HCT116 (cell line): ENCODE measurements around the gene CORO2B. TPM values are rescaled to one million over a fixed set of nuclear protein-coding genes. Genes with fewer than 3 reads are reported as not detected.

ENCODE experiments used
- ATAC-seq: fragments of 200-7000 bp; cut with Tn5 transposase; 2 replicates; pipeline ENCODE4 v1.9.1; 2020; ENCODE audit warnings: mild to moderate bottlenecking, moderate library complexity
- BruUV-seq: library from RNA; stranded (reverse); fragments of 400-500 nt; replicated peaks from 2 replicates; lab custom pipeline; 2021; lab: Mats Ljungman, UMichigan
- CTCF ChIA-PET: fragments of 300-600 bp; sonication (Branson Sonifier 250); formaldehyde crosslinking; loops from one replicate; lab custom pipeline; 2021; ENCODE audit warnings: antibody characterized with exemption; lab: Charles Lee
- POLR2A ChIA-PET: fragments of 300-600, 350-600 bp; sonication (Branson Sonifier 250); formaldehyde crosslinking; loops from one replicate; lab custom pipeline; 2021; ENCODE audit warnings: antibody characterized with exemption; lab: Charles Lee
- RAD21 ChIA-PET, 2 experiments: fragments of 300-600 bp; sonication (Branson Sonifier 250); formaldehyde crosslinking; loops; one replicate each; lab custom pipeline; 2023; ENCODE audit warnings: low total read pairs in 2 of 2; ENCODE audit not compliant: uncharacterized antibody in 2 of 2, unreplicated experiment in 2 of 2, low non-redundant PET in 1 of 2; lab: Charles Lee
- DNase-seq: peaks from one replicate; pipeline ENCODE4 v3.0.0-alpha.2; 2010; ENCODE audit warnings: low read depth, low spot score
- H2AFZ ChIP-seq: fragments of 200-600 bp; shearing (Covaris generic), sonication (generic); 2 replicates; pipeline ENCODE4 v1.6.1; 2017; ENCODE audit warnings: low read depth, mixed run types, mixed read lengths, antibody characterized with exemption, low read length; ENCODE audit not compliant: poor library complexity, severe bottlenecking
- H3K27ac ChIP-seq: 2 replicates; pipeline ENCODE4 v1.5.1; 2012; ENCODE audit warnings: low read depth, low read length
- H3K27me3 ChIP-seq: fragments of 200-600 bp; sonication (generic); 2 replicates; pipeline ENCODE4 v1.6.1; 2016; ENCODE audit warnings: mixed run types, low read length, mixed read lengths; ENCODE audit not compliant: insufficient read depth
- H3K36me3 ChIP-seq, 2 experiments: fragments of 200-500 bp in 1 of 2; fragments of 200-600 bp in 1 of 2; sonication (Bioruptor generic) in 1 of 2; sonication (generic) in 1 of 2; 2 replicates each; pipeline versions ENCODE4 v1.5.1 to v1.6.1; 2014 to 2016; ENCODE audit warnings: low read length in 2 of 2, inconsistent platforms in 1 of 2, mixed read lengths in 1 of 2, mixed run types in 1 of 2; ENCODE audit not compliant: insufficient read depth in 2 of 2, control insufficient read depth in 1 of 2
- H3K4me1 ChIP-seq, 2 experiments: fragments of 200-600 bp in 1 of 2; sonication (generic) in 1 of 2; 2 replicates each; pipeline versions ENCODE4 v1.5.1 to v1.6.1; 2012 to 2017; ENCODE audit warnings: low read length in 2 of 2, inconsistent platforms in 1 of 2, mild to moderate bottlenecking in 1 of 2, mixed read lengths in 1 of 2, mixed run types in 1 of 2, moderate library complexity in 1 of 2; ENCODE audit not compliant: insufficient read depth in 2 of 2, control insufficient read depth in 1 of 2
- H3K4me2 ChIP-seq: fragments of 200-600 bp; sonication (generic); 2 replicates; pipeline ENCODE4 v1.6.1; 2017; ENCODE audit warnings: mixed run types, low read length, mixed read lengths
- H3K4me3 ChIP-seq, 2 experiments: fragments of 200-600 bp in 1 of 2; sonication (generic) in 1 of 2; replicated peaks in 1 of 2; 2 replicates each; pipeline ENCODE4 v1.5.1; 2011 to 2016; ENCODE audit warnings: low read length in 2 of 2, control low read depth in 1 of 2, low read depth in 1 of 2, mild to moderate bottlenecking in 1 of 2, mixed read lengths in 1 of 2, mixed run types in 1 of 2
- H3K79me2 ChIP-seq: fragments of 200-600 bp; sonication (generic); 2 replicates; pipeline ENCODE4 v1.6.1; 2017; ENCODE audit warnings: mild to moderate bottlenecking, mixed run types, low read length, moderate library complexity, mixed read lengths; ENCODE audit not compliant: insufficient read depth
- H3K9ac ChIP-seq: fragments of 200-600 bp; sonication (generic); 2 replicates; pipeline ENCODE4 v1.6.1; 2016; ENCODE audit warnings: low read length, mixed read lengths
- H3K9me2 ChIP-seq: fragments of 200-600 bp; sonication (generic), shearing (Covaris generic); 2 replicates; pipeline ENCODE4 v1.6.1; 2017; ENCODE audit warnings: mixed run types, mild to moderate bottlenecking, moderate library complexity; ENCODE audit not compliant: insufficient read depth
- H3K9me3 ChIP-seq, 2 experiments: fragments of 200-500 bp in 1 of 2; fragments of 200-600 bp in 1 of 2; sonication (Bioruptor generic) in 1 of 2; sonication (generic) in 1 of 2; 2 replicates each; pipeline ENCODE4 v1.6.1; 2014 to 2017; ENCODE audit warnings: low read length in 2 of 2, mixed read lengths in 2 of 2, inconsistent platforms in 1 of 2, low read depth in 1 of 2, mild to moderate bottlenecking in 1 of 2, mixed run types in 1 of 2, moderate library complexity in 1 of 2; ENCODE audit not compliant: control insufficient read depth in 1 of 2, insufficient read depth in 1 of 2
- H4K20me1 ChIP-seq: fragments of 200-600 bp; sonication (generic), shearing (Covaris generic); 2 replicates; pipeline ENCODE4 v1.6.1; 2017; ENCODE audit warnings: mixed run types, mild to moderate bottlenecking, moderate library complexity; ENCODE audit not compliant: insufficient read depth
- CBX3 ChIP-seq: IDR thresholded peaks from 2 replicates; pipeline ENCODE4 v1.6.1; 2012; ENCODE audit warnings: low read depth
- CEBPB ChIP-seq: IDR thresholded peaks from 2 replicates; pipeline ENCODE4 v1.6.1; 2012; ENCODE audit warnings: low read depth
- EZH2 ChIP-seq: fragments of 200-600 bp; sonication (generic); IDR thresholded peaks from 2 replicates; pipeline ENCODE4 v1.6.1; 2017; ENCODE audit warnings: antibody characterized with exemption, mixed run types
- EZH2phosphoT487 ChIP-seq: fragments of 200-600 bp; IDR thresholded peaks from 2 replicates; pipeline ENCODE4 v1.6.1; 2018; ENCODE audit warnings: antibody characterized with exemption, borderline replicate concordance
- FOSL1 ChIP-seq: IDR thresholded peaks from 2 replicates; pipeline ENCODE4 v1.6.1; 2012; ENCODE audit warnings: low read depth
- POLR2AphosphoS5 ChIP-seq: IDR thresholded peaks from 2 replicates; pipeline ENCODE4 v1.6.1; 2011; ENCODE audit warnings: mild to moderate bottlenecking, low read depth, low read length, moderate library complexity
- RAD21 ChIP-seq: IDR thresholded peaks from 2 replicates; pipeline ENCODE4 v1.6.1; 2012; ENCODE audit warnings: low read depth, mild to moderate bottlenecking
- TCF7L2 ChIP-seq: IDR thresholded peaks from 2 replicates; pipeline ENCODE4 v1.7.0; 2011; ENCODE audit warnings: borderline replicate concordance, inconsistent platforms; ENCODE audit not compliant: insufficient read depth, insufficient read length; ENCODE audit errors: extremely low read depth
- YY1 ChIP-seq: IDR thresholded peaks from 2 replicates; pipeline ENCODE4 v1.6.1; 2011; ENCODE audit warnings: low read length, low read depth, moderate library complexity, mild to moderate bottlenecking; ENCODE audit not compliant: insufficient replicate concordance; ENCODE audit errors: extremely low read depth
- ZNF274 ChIP-seq: fragments of 200-500 bp; sonication (Bioruptor generic); IDR thresholded peaks from 2 replicates; pipeline ENCODE4 v1.6.1; 2014; ENCODE audit warnings: mild to moderate bottlenecking, low read depth, low read length, inconsistent platforms
- intact Hi-C: fragments of 100-400 bp; cut with micrococcal nuclease; formaldehyde crosslinking; loops from 2 replicates; pipeline ENCODE4 v1.10.0; 2022
- total RNA-seq: library from RNA; stranded (reverse); gene quantifications from one replicate; pipeline ENCODE4 v1.2.1, GENCODE V29; 2021; ENCODE audit not compliant: unreplicated experiment
- TF ChIP-seq, protein P1 (sequence below), 3 experiments: fragments of 200-600 bp in 1 of 3; sonication (generic) in 1 of 3; IDR thresholded peaks in 2 of 3; conservative IDR thresholded peaks in 1 of 3; 2 replicates each; pipeline ENCODE4 v1.5.1; 2012 to 2017; ENCODE audit warnings: low read depth in 2 of 3, low read length in 2 of 3, antibody characterized with exemption in 1 of 3, borderline replicate concordance in 1 of 3, control low read depth in 1 of 3, mild to moderate bottlenecking in 1 of 3, mixed read lengths in 1 of 3, mixed run types in 1 of 3, moderate library complexity in 1 of 3; ENCODE audit not compliant: insufficient read depth in 1 of 3

The CORO2B gene
- total RNA-seq, 1 experiment from 2014 or later, result 2.8 TPM

DNA sequence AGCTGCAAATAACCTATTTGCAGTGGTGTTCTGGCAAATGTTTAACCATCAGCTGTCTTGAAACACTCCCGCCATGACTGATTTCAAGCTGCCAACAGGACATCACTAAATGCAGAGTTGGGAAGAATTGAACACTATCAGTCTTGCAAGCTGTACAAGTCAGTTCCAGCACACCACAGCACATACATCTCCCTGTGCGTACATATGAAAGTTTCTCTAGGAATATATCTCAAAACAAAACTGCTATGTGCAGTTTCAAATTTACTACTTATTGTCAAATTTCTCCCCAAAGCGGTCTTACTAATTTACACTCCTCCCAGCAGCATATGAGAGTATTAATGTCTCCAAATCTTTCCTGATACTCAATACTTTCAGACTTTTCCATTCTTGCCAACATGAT is 30.4 kb upstream of the CORO2B start:
- ATAC-seq, result no peak
- H4K20me1 ChIP-seq, result no peaks in the 10 kb centered on the region
- H2AFZ ChIP-seq, result no peak overlapping the region
- CTCF ChIA-PET, result interaction anchor here (0.6 to 3.7 kb wide), 9 partner anchors 11 to 376 kb away, joined by 3 to 55 read pairs (median 17); no protein-coding TSS in a partner anchor
- H3K4me1 ChIP-seq, result 0 out of 4 replicates have a peak, but pooled peaks cover 0 to 2% of the 10 kb centered on the region in 2 experiments
- H3K79me2 ChIP-seq, result no peaks in the 10 kb centered on the region
- H3K9me3 ChIP-seq, result no peaks in the 10 kb centered on the region
- no peak overlapping the region for H3K27ac ChIP-seq
- intact Hi-C loops, result no loop called here
- no peaks in the 10 kb centered on the region for H3K9me2 ChIP-seq
- no peak overlapping the region for H3K4me2 ChIP-seq
- TF ChIP-seq TCF7L2, result no peak
- no peak for TF ChIP-seq FOSL1
- RAD21 ChIA-PET, result no interaction called here
- H3K36me3 ChIP-seq, result no peaks in the 10 kb centered on the region
- POLR2A ChIA-PET, result no interaction called here
- H3K9ac ChIP-seq, result no peak overlapping the region
- H3K4me3 ChIP-seq, result no peak overlapping the region
- no peak for DNase-seq
- H3K27me3 ChIP-seq, result peaks cover 11% of the 10 kb centered on the region
- no TSS peak for BruUV-seq

GRCh38 chr15:68550004-68550403 is 28.8 kb upstream of the CORO2B start:
- no TSS peak for BruUV-seq
- H3K4me3 ChIP-seq, result no peak overlapping the region
- H3K27me3 ChIP-seq, result peaks cover 11% of the 10 kb centered on the region
- no peaks in the 10 kb centered on the region for H3K79me2 ChIP-seq
- H2AFZ ChIP-seq, result no peak overlapping the region
- H3K9me2 ChIP-seq, result no peaks in the 10 kb centered on the region
- no peaks in the 10 kb centered on the region for H3K36me3 ChIP-seq
- ChIA-PET POLR2A (interaction anchor here (0.5 kb wide), 1 partner anchor 277 kb away, joined by 3 read pairs; no protein-coding TSS in a partner anchor), CTCF (interaction anchor here (0.6 to 3.7 kb wide), 25 partner anchors 8 to 482 kb away, joined by 3 to 55 read pairs (median 4); no protein-coding TSS in a partner anchor), RAD21 (interaction anchor here (0.9 to 1.4 kb wide), 5 partner anchors 124 to 375 kb away, joined by 3 to 6 read pairs (median 3); no protein-coding TSS in a partner anchor)
- TF ChIP-seq POLR2AphosphoS5, result no peak
- no peak for TF ChIP-seq CBX3
- TF ChIP-seq RAD21, result no peak
- no peak for TF ChIP-seq CEBPB
- no peak for TF ChIP-seq EZH2phosphoT487
- TF ChIP-seq ZNF274, result no peak
- TF ChIP-seq YY1, result no peak
- TF ChIP-seq EZH2, result no peak
- TF ChIP-seq, protein P1, sequence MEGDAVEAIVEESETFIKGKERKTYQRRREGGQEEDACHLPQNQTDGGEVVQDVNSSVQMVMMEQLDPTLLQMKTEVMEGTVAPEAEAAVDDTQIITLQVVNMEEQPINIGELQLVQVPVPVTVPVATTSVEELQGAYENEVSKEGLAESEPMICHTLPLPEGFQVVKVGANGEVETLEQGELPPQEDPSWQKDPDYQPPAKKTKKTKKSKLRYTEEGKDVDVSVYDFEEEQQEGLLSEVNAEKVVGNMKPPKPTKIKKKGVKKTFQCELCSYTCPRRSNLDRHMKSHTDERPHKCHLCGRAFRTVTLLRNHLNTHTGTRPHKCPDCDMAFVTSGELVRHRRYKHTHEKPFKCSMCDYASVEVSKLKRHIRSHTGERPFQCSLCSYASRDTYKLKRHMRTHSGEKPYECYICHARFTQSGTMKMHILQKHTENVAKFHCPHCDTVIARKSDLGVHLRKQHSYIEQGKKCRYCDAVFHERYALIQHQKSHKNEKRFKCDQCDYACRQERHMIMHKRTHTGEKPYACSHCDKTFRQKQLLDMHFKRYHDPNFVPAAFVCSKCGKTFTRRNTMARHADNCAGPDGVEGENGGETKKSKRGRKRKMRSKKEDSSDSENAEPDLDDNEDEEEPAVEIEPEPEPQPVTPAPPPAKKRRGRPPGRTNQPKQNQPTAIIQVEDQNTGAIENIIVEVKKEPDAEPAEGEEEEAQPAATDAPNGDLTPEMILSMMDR (IDR thresholded peaks at IDR 0.05 in 2 of 3, conservative IDR thresholded peaks at IDR 0.05 in 1 of 3; ENCODE audit: borderline replicate concordance in 1 of 3, insufficient read depth in 1 of 3, low read depth in 2 of 3, low read length in 2 of 3), result no peak
- H3K9ac ChIP-seq, result no peak overlapping the region
- no peaks in the 10 kb centered on the region for H3K4me1 ChIP-seq
- H3K9me3 ChIP-seq, result no peaks in the 10 kb centered on the region
- H4K20me1 ChIP-seq, result no peaks in the 10 kb centered on the region
- no peak overlapping the region for H3K27ac ChIP-seq
- DNase-seq (no peak), ATAC-seq (no peak)
- intact Hi-C loops, result loop anchor here (1.0 to 5.0 kb wide), 3 partner anchors 182 to 325 kb away; no protein-coding TSS in a partner anchor
- H3K4me2 ChIP-seq, result no peak overlapping the region; the same call in 1 of the 2 replicates
